ENCODE results near the gene MRI1. TPM values are rescaled to one million over a fixed set of nuclear protein-coding genes. Genes with fewer than 3 reads are reported as not detected.

Gene MRI1
- total RNA-seq, 1 donor from 2014 or later: 89.9 TPM

GRCh38 chr19:13766095-13766481 is 1.8 kb downstream of the MRI1 start:
- Histone ChIP-seq H3K36me3 (peaks cover 43 to 50% of the 10 kb centered on the region in 2 donors), H3K27ac (peak overlapping the region in 1 of 2 donors; percentile 74), H3K4me1 (peaks cover 4 to 9% of the 10 kb centered on the region in 2 donors), H3K9me3 (no peaks in the 10 kb centered on the region), H3K27me3 (no peaks in the 10 kb centered on the region), H3K4me3 (peak overlapping the region in 1 of 2 donors; percentile 86)
- TF ChIP-seq CTCF (IDR thresholded peaks at IDR 0.05): no peak
- intact Hi-C loops (cut with DNase I): no loop called here
- no peak for DNase-seq (ENCODE audit: low spot score in 2 of 2)

- intact Hi-C loops (cut with DNase I): no loop called here
- DNase-seq (ENCODE audit: low spot score in 2 of 2): no peak
- Histone ChIP-seq H3K36me3 (peaks cover 30 to 39% of the 10 kb centered on the region in 2 donors), H3K9me3 (no peaks in the 10 kb centered on the region), H3K4me3 (no peak overlapping the region), H3K4me1 (peaks cover 4 to 15% of the 10 kb centered on the region in 2 donors), H3K27ac (no peak overlapping the region), H3K27me3 (no peaks in the 10 kb centered on the region)
- no peak for TF ChIP-seq CTCF (IDR thresholded peaks at IDR 0.05)
These were observed 4.2 kb downstream of the MRI1 start for GRCh38 chr19:13768510-13768909.

- no peak overlapping the region for H3K27ac ChIP-seq
- no peaks in the 10 kb centered on the region for H3K9me3 ChIP-seq
- no peak overlapping the region for H3K4me3 ChIP-seq
- intact Hi-C loops (cut with DNase I): loop anchor here (5.0 kb wide), 1 partner anchor 38 kb away; no protein-coding TSS in a partner anchor
- H3K4me1 ChIP-seq: peaks cover 0 to 16% of the 10 kb centered on the region in 2 donors
- no peaks in the 10 kb centered on the region for H3K27me3 ChIP-seq
- no peak for TF ChIP-seq CTCF (IDR thresholded peaks at IDR 0.05)
- DNase-seq (ENCODE audit: low spot score in 2 of 2): no peak
- H3K36me3 ChIP-seq: peaks cover 29 to 39% of the 10 kb centered on the region in 2 donors
These were observed 5.8 kb downstream of the MRI1 start for GRCh38 chr19:13770013-13770635.

- Histone ChIP-seq H3K27me3 (no peaks in the 10 kb centered on the region), H3K4me1 (peaks cover 0 to 24% of the 10 kb centered on the region in 2 donors), H3K9me3 (no peaks in the 10 kb centered on the region), H3K36me3 (peaks cover 42 to 53% of the 10 kb centered on the region in 2 donors), H3K27ac (peak within 1 kb of the TSS; percentile 86 to 88), H3K4me3 (peak within 1 kb of the TSS; percentile 64 to 88)
- DNase-seq (ENCODE audit: low spot score in 2 of 2): peak; percentile 55 to 93
- TF ChIP-seq CTCF (IDR thresholded peaks at IDR 0.05): no peak
- intact Hi-C loops (cut with DNase I): loop anchor here (5.0 kb wide), 1 partner anchor 42 kb away; no protein-coding TSS in a partner anchor
These were observed 10.2 kb downstream of the MRI1 start, which contains the start of gene C19orf53 for GRCh38 chr19:13774217-13775191. C19orf53 (plus strand) TSS chr19:13774456; CDS start chr19:13774478, 22 bp downstream.

- Histone ChIP-seq H3K9me3 (no peaks in the 10 kb centered on the region), H3K4me1 (peaks cover 12 to 36% of the 10 kb centered on the region in 2 donors), H3K4me3 (no peak overlapping the region), H3K27me3 (no peaks in the 10 kb centered on the region), H3K36me3 (peaks cover 31 to 33% of the 10 kb centered on the region in 2 donors), H3K27ac (no peak overlapping the region)
- intact Hi-C loops (cut with DNase I): no loop called here
- TF ChIP-seq CTCF (IDR thresholded peaks at IDR 0.05): no peak
- DNase-seq (ENCODE audit: low spot score in 2 of 2): no peak
These were observed 14.1 kb downstream of the MRI1 start for GRCh38 chr19:13778398-13778797.

Data from ascending aorta (tissue), 2 donors.